MM.1S (cell line): ENCODE measurements around the gene APC2.

ENCODE experiments used
- DNase-seq: peaks from one replicate; pipeline ENCODE4 v3.0.0-alpha.2; 2015
- H2AFZ ChIP-seq: fragments of 300-600 bp; sonication (generic); 2 replicates; pipeline ENCODE4 v1.6.0; 2016; ENCODE audit warnings: antibody characterized with exemption, low read length
- H3F3A ChIP-seq: fragments of 300-600 bp; sonication (generic); 2 replicates; pipeline ENCODE4 v1.6.1; 2016; ENCODE audit warnings: mild to moderate bottlenecking, antibody characterized with exemption, low read length, moderate library complexity, mixed read lengths; ENCODE audit not compliant: insufficient read depth
- H3K27ac ChIP-seq: fragments of 300-600 bp; sonication (generic); 2 replicates; pipeline ENCODE4 v1.5.1; 2016; ENCODE audit warnings: mild to moderate bottlenecking, low read length
- H3K27me3 ChIP-seq: fragments of 300-600 bp; sonication (generic); replicated peaks from 2 replicates; pipeline ENCODE4 v1.6.0; 2016; ENCODE audit warnings: low read length; ENCODE audit not compliant: insufficient read depth
- H3K36me3 ChIP-seq: fragments of 300-600 bp; sonication (generic); replicated peaks from 2 replicates; pipeline ENCODE4 v1.6.1; 2016; ENCODE audit warnings: mild to moderate bottlenecking, low read length, mixed read lengths; ENCODE audit not compliant: insufficient read depth
- H3K4me1 ChIP-seq: fragments of 300-600 bp; sonication (generic); 2 replicates; pipeline ENCODE4 v1.6.1; 2016; ENCODE audit warnings: low read length, mixed read lengths
- H3K4me2 ChIP-seq: fragments of 300-600 bp; sonication (generic); 2 replicates; pipeline ENCODE4 v1.6.0; 2016; ENCODE audit warnings: low read depth, low read length
- H3K4me3 ChIP-seq: fragments of 300-600 bp; sonication (generic); 2 replicates; pipeline ENCODE4 v1.5.1; 2016; ENCODE audit warnings: low read length, mixed read lengths
- H3K79me2 ChIP-seq: fragments of 300-600 bp; sonication (generic); 2 replicates; pipeline ENCODE4 v1.6.1; 2016; ENCODE audit warnings: mixed run types, low read length, mixed read lengths
- H3K9ac ChIP-seq: fragments of 300-600 bp; sonication (generic); 2 replicates; pipeline ENCODE4 v1.6.1; 2016; ENCODE audit warnings: low read length, mixed read lengths
- H3K9me2 ChIP-seq: fragments of 300-600 bp; sonication (generic); replicated peaks from 2 replicates; pipeline ENCODE4 v1.6.1; 2016; ENCODE audit warnings: mild to moderate bottlenecking, low read length, mixed read lengths; ENCODE audit not compliant: insufficient read depth
- H3K9me3 ChIP-seq: fragments of 300-600 bp; sonication (generic); replicated peaks from 2 replicates; pipeline ENCODE4 v1.6.1; 2016; ENCODE audit warnings: mild to moderate bottlenecking, low read length, mixed read lengths; ENCODE audit not compliant: insufficient read depth
- H4K20me1 ChIP-seq: fragments of 300-600 bp; sonication (generic); 2 replicates; pipeline ENCODE4 v1.6.1; 2016; ENCODE audit warnings: mild to moderate bottlenecking, low read length, moderate library complexity, mixed read lengths; ENCODE audit not compliant: insufficient read depth
- CTCF ChIP-seq: fragments of 300-600 bp; sonication (generic); IDR thresholded peaks from 2 replicates; pipeline ENCODE4 v1.5.1; 2016; ENCODE audit warnings: antibody characterized with exemption, low read length, mixed read lengths
- EZH2 ChIP-seq: fragments of 300-600 bp; sonication (generic); optimal IDR thresholded peaks from 2 replicates; pipeline ENCODE3; 2017; ENCODE audit warnings: low read depth, mild to moderate bottlenecking, antibody characterized with exemption, low read length, mixed read lengths
- EZH2phosphoT487 ChIP-seq: fragments of 300-600 bp; sonication (generic); IDR thresholded peaks from 2 replicates; pipeline ENCODE4 v1.6.1; 2018; ENCODE audit warnings: antibody characterized with exemption, low read length

Gene APC2

GRCh38 chr19:1466018-1466460 lies 16.1 kb downstream of the APC2 start:
- no peaks in the 10 kb centered on the region for H3K36me3 ChIP-seq
- H3K9ac ChIP-seq = no peak overlapping the region
- peaks cover 2% of the 10 kb centered on the region; the same call in 1 of the 2 replicates for H4K20me1 ChIP-seq
- H3K27me3 ChIP-seq = peaks cover 28% of the 10 kb centered on the region
- H3K4me2 ChIP-seq = no peak overlapping the region
- no peaks in the 10 kb centered on the region for H3K9me3 ChIP-seq
- no peak overlapping the region for H3K27ac ChIP-seq
- DNase-seq = no peak
- peaks cover 12% of the 10 kb centered on the region; the same call in 1 of the 2 replicates for H3K4me1 ChIP-seq
- H2AFZ ChIP-seq = no peak overlapping the region
- H3K4me3 ChIP-seq = no peak overlapping the region
- 0 out of 2 replicates have a peak, but pooled peaks cover under 1% of the 10 kb centered on the region for H3F3A ChIP-seq
- TF ChIP-seq EZH2phosphoT487 = no peak
- TF ChIP-seq EZH2 = no peak
- no peaks in the 10 kb centered on the region for H3K79me2 ChIP-seq
- no peaks in the 10 kb centered on the region for H3K9me2 ChIP-seq

DNA sequence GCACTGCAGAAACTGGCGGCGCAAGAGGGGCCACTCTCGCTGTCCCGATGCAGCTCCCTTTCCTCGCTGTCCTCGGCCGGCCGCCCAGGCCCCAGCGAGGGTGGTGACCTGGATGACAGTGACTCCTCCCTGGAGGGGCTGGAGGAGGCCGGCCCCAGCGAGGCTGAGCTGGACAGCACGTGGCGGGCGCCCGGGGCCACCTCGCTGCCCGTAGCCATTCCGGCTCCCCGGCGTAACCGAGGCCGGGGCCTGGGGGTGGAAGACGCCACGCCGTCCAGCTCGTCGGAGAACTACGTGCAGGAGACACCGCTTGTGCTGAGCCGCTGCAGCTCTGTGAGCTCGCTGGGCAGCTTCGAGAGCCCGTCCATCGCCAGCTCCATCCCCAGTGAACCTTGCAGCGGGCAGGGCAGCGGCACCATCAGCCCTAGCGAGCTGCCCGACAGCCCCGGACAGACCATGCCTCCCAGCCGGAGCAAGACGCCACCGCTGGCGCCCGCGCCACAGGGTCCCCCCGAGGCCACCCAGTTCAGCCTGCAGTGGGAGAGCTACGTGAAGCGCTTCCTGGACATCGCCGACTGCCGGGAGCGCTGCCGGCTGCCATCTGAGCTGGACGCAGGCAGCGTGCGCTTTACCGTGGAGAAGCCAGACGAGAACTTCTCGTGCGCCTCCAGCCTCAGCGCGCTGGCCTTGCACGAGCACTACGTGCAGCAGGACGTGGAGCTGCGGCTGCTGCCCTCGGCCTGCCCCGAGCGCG lies 16.7 kb downstream of the APC2 start:
- Histone ChIP-seq H3K4me2 (no peak overlapping the region), H3F3A (peaks cover 6% of the 10 kb centered on the region; the same call in 1 of the 2 replicates), H2AFZ (no peak overlapping the region), H3K4me3 (no peak overlapping the region), H3K27ac (no peak overlapping the region), H3K79me2 (no peaks in the 10 kb centered on the region), H3K9ac (no peak overlapping the region), H3K27me3 (peaks cover 34% of the 10 kb centered on the region), H4K20me1 (peaks cover 8% of the 10 kb centered on the region), H3K36me3 (no peaks in the 10 kb centered on the region), H3K9me2 (no peaks in the 10 kb centered on the region), H3K4me1 (peaks cover 14% of the 10 kb centered on the region; the same call in 1 of the 2 replicates), H3K9me3 (no peaks in the 10 kb centered on the region)
- TF ChIP-seq EZH2phosphoT487 (no peak), CTCF (no peak)
- DNase-seq = no peak

DNA sequence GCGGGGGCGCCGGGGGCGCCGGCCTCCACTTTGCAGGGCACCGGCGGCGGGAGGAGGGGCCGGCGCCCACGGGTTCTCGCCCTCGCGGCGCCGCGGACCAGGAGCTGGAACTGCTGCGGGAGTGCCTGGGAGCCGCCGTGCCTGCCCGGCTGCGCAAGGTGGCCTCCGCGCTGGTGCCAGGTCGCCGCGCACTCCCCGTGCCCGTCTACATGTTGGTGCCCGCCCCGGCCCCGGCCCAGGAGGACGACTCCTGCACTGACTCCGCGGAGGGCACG lies 17.2 kb downstream of the APC2 start:
- H3K36me3 ChIP-seq = no peaks in the 10 kb centered on the region
- H3K4me2 ChIP-seq = no peak overlapping the region
- no peaks in the 10 kb centered on the region for H3K9me3 ChIP-seq
- no peak for DNase-seq
- H3K79me2 ChIP-seq = no peaks in the 10 kb centered on the region
- H3K9me2 ChIP-seq = no peaks in the 10 kb centered on the region
- no peak overlapping the region for H3K4me3 ChIP-seq
- H3F3A ChIP-seq = peaks cover 9% of the 10 kb centered on the region; the same call in 1 of the 2 replicates
- no peak overlapping the region for H3K27ac ChIP-seq
- H3K9ac ChIP-seq = no peak overlapping the region
- H3K4me1 ChIP-seq = peaks cover 14% of the 10 kb centered on the region; the same call in 1 of the 2 replicates
- TF ChIP-seq EZH2 = no peak
- no peak for TF ChIP-seq CTCF
- TF ChIP-seq EZH2phosphoT487 = no peak
- H2AFZ ChIP-seq = no peak overlapping the region
- peaks cover 13% of the 10 kb centered on the region for H4K20me1 ChIP-seq
- H3K27me3 ChIP-seq = peaks cover 39% of the 10 kb centered on the region
